ENCODE data around the gene SLC16A7.

The SLC16A7 gene

DNA sequence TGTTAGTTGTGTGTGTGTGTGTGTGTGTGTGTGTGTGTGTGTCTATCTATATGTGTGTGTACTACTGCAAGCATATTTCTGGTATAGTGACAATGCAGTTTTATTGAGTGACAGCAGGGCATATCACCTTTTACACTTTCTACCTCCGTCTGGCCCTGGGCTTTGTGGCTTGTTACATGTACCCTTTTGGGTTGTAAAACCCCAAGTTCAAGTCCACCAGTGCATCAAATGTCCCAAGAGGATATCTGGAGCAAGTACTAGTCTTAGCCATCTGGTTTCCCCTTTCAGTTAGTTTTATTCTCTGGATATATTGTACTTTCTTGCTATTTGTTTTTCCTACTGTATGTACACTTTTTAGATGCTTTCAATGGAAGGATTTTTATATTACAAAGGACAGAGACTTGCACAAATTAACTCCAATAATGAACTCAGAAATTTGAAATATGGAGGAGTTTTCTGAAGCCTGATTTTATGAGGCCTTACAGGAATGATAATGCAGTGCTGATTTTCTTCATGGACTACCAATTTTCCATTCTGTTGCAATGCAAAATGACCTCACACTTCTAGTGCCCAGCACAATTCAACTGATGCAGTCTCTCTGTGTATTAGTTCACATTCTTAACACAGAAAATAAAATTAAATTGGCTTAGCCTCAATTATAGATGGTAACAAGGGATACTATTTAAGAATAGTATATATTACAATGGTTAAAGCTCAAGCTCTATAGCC is 29.1 kb downstream of the SLC16A7 start:
- no peak for DNase-seq

GRCh38 chr12:59626382-59626781 is 30.6 kb downstream of the SLC16A7 start:
- no peak for DNase-seq

- no peak for DNase-seq
Measured at GRCh38 chr12:59627582-59627981, 31.8 kb downstream of the SLC16A7 start.

DNA sequence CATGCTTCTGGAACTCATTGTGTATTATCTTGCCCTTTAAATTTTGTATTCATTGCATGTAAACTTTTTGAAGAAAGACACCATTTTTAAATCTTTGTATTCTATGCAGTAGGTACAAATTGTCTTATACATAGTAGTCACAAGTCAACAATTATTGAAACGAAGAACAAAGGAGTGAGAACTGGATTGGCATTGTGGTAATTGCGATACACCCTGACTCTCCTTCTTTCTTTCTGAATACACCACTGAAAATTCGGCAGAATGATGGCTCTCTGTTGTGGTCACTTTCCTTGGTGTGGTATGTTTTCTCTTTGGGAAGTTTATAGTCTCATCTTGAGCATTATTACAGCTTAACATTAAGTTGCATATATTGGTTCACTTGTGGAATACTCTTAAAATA is 34.1 kb downstream of the SLC16A7 start:
- DNase-seq: no peak

- no peak for DNase-seq
Measured at GRCh38 chr12:59632408-59632807, 36.6 kb downstream of the SLC16A7 start.

GRCh38 chr12:59634254-59634653 is 38.4 kb downstream of the SLC16A7 start:
- DNase-seq: no peak

DNA sequence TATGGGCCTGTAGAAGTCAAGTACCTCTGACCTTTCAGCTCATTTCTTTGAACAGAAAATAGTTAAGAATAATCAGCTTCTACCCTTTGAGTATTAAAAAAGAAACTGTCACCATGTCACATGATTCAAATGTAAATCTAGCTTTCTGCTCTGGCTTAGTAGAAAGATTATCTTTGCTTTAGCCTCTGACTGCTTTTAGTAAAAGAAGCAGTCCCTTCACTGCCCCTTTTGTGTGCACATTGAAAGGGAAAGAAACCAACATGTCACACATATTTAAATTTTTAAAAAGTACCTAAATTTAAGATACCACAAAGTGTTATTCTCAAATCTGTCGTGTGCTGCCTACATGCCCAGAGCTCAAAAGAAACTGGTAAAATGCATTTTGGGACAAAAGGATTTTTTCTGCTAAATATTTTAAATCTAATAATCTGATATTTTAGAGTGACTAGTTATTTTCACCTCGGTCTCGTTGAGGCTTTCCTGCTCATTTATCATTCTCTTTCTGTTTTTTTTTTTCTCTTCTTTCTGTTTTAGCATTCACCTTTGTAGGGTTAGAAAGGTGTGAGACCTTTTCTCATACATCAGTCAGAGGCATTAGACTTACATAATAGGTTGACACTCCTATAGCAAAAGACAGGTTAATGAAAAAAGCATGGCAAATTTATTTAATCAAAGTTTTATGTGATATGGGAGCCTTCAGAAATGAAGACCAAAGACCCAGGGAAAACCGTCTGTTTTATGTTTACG is 41.3 kb downstream of the SLC16A7 start:
- no peak for DNase-seq

DNA sequence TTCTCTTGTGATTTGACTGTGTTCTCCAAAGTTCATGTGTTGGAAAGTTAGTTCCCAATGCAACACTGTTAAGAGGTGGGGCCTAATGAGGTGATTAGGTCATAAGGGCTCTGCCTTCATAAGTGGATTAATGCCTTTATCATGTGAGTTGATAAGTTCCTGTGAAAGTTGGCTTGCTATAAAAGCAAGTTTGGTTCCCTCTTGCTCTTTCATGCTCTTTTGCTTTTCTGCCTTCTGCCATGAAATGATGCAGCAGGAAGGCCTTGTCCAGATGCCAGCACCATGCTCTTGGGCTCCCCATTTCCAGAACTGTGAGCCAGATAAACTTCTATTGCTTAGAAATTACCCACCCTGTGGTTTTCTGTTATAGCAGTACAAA is 41.9 kb downstream of the SLC16A7 start:
- no peak for DNase-seq

- DNase-seq: peak; percentile 20
Measured at GRCh38 chr12:59643550-59643949, 47.7 kb downstream of the SLC16A7 start.

DNA sequence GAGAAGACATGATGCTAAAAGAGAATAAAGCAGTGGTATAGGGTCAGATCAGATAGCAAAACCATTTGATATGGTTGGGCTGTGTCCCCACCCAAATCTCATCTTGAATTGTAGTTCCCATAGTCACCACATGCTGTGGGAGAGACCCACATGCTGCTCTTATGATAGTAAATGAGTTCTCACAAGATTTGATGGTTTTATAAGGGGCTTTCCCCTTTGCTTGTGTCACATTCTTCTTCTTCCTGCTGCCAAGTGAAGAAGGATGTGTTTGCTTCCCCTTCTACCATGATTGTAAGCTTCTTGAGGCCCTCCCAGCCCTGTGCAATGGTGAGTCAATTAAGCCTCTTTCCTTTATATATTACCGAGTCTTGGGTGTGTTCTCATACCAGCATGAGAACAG is 49.4 kb downstream of the SLC16A7 start:
- no peak for DNase-seq

DNA sequence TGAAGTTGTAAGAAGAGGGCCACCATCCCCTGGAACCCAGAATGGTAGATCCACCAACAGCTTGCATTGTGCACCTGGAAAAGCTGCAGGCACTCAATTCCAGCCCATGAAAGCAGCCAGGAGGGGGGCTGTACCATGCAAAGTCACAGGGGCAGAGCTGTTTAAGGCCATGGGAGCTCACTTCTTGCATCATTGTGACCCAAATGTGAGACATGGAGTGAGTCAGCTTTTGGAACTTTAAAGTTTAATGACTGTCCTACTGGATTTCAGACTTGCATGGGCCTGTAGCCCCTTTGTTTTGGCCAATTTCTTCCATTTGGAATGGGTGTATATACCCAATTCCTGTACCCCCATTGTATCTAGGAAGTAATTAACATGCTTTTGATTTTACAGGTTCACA is 50.8 kb downstream of the SLC16A7 start:
- no peak for DNase-seq

GRCh38 chr12:59649203-59649602 is 53.4 kb downstream of the SLC16A7 start:
- DNase-seq: no peak

DNA sequence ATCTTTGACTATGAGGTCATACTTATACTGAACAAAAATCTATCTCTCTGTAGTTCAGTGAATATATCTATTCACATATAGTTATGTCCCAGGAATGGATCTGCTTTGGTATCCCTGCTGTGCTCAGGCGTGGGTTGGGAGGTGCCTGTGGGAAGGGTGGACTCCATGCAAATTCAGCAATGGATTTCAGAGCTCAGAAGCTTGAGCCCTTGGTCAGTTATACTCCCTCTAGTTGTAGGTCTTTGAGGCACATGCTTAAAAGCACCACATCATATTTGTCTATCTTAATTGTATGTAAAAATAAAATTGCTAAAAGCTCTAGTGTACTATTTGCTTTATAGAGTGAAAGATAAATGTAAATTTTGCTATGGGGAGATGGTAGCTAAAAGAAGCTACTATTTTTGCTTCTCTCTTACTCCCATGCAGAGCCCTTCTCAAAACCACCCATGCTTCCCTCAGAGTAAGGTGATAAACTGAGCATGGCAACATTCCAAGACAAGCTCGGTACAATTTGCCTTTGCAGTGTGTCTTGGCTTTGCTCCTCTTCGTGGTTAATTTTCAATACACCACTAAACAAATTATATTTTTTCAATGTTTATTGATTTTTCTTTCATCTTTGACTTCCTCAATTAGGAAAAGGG is 54.9 kb downstream of the SLC16A7 start:
- DNase-seq: no peak

DNA sequence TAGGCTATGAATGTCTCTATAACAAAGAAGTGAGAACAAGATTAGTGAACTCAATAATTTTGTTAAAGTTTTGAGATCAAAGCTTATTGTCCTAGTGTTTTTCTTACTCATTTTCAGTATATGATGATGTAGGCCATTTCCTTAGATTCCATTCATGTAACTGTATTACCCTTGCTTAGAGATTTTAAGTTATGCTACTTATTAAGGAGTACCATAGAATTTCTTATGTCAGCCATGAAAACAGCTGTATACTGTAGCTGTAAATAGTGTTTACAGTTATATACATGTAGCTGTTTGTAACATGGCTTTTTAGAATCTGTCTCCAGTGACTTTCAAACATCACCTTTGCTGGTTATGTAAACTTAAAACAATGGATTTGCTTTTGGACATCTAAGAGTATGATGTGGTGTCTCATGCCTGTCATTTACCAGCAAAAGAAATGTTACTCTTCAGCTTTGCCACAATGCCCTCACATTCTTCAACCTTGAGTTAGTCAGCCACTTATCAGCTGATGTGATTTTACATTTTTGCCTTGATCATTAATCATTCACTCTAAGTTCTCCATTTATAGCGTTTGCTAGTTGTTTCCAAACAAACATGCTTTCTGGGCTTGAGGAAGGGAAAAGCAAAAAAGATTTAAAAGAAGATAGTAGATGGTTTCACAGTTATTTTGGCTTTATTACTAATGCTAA is 55.5 kb downstream of the SLC16A7 start:
- no peak for DNase-seq

DNA sequence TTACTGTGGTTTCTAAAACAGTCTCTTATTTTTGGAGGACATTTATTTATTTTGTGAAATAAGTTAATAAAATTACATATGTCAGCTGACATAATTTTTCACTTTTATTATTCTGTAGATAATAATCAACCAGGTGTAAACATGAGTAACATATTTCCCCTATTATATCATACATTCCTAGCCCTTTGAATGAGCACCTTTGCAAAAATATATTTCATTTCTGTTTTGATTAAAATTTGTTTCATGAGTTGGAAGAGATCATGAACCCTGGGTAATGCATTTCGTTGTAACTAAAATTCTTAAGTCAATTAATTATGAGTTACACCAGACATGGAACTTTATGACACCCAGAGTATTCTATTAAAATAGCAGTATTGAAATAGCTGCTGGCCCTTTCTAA is 56.3 kb downstream of the SLC16A7 start:
- no peak for DNase-seq

GRCh38 chr12:59654061-59654460 is 58.2 kb downstream of the SLC16A7 start:
- no peak for DNase-seq

DNA sequence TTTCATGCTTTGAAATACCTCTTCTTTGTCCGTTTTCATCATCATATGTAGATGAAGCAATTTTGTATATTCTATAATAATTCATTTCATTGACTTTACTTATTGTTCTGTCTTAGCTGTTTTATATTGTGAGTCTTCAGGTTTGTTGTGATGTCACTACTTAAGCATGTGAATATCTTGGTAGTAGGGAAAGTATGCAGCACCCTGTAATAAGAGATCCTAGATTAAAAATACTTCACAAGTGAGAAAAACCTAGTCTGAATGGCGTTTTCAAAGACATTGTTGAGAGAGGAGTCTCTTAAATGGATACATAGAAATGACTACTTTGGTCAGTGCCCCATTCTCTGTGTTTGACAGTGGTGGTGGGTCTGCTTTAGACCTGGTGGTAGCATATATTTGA is 61.4 kb downstream of the SLC16A7 start:
- DNase-seq: no peak

- no peak for DNase-seq
Measured at GRCh38 chr12:59657711-59658110, 61.9 kb downstream of the SLC16A7 start.

DNA sequence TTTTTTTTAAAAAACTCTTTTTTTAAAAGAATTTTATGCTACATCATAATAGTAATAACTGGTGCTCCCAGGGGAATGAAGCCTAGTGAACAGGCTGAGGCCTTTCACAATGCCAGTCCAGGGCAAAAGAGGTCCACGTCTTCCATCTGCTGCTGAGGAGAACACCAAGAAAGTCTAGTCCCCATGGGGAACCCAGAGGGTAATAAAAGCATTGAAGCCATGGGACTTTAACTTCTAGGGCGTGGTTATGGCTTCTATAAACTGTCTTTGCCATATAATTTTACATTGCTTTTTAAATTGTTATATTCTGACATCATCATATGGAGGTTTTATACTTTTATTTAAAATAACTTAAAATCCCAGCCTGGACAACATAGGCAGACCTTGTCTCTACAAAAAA is 64.3 kb downstream of the SLC16A7 start:
- no peak for DNase-seq

GRCh38 chr12:59660921-59661597 is 65.2 kb downstream of the SLC16A7 start:
- DNase-seq: no peak

DNA sequence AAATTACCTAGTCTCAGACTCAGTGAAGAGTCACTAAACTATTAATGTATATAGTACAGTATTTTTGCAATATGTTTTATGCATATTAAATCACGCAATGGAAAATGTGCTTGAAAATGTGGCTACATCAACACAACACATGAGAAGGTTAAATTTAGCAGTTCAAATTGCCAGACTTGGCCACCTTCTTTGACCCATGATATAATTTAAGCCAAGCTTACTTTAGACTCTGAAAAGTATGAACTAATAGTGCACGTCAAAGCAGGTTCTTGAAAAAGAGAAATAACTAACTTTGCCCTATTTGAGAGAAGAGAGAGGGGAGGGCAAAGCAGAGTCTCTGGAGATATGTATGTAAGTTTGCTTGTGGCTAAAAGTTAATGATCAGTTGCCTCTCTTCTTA is 68.7 kb downstream of the SLC16A7 start:
- no peak for DNase-seq

DNA sequence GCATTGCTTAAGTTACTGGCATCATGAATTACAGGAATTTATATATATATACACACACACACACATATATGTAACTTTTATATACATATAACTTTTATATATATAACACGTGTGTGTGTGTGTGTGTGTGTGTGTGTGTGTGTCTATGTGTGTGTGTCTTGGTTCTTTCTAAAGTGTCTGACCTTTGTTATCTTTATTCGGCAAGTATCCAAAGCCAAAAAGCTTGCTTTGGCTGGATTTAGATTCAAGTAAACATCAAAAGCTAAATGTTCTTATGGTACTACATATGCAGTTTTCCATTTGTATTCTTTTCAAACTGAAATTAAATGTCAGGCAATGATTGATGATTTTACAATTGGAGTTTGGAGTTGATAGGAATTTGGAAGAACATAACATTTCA is 69.9 kb downstream of the SLC16A7 start:
- no peak for DNase-seq

- no peak for DNase-seq
Measured at GRCh38 chr12:59668674-59669073, 72.8 kb downstream of the SLC16A7 start.
